GM19193 (cell line): ENCODE results near the gene SIRT2.

ENCODE experiments used
- POLR2A ChIP-seq: IDR thresholded peaks from 4 replicates; pipeline ENCODE4 v1.6.1; 2011; ENCODE audit not compliant: insufficient read depth, insufficient read length; ENCODE audit errors: extremely low read depth

SIRT2 gene

GRCh38 chr19:38837656-38838121 is 61.7 kb downstream of the SIRT2 start:
- TF ChIP-seq POLR2A, result no peak

DNA sequence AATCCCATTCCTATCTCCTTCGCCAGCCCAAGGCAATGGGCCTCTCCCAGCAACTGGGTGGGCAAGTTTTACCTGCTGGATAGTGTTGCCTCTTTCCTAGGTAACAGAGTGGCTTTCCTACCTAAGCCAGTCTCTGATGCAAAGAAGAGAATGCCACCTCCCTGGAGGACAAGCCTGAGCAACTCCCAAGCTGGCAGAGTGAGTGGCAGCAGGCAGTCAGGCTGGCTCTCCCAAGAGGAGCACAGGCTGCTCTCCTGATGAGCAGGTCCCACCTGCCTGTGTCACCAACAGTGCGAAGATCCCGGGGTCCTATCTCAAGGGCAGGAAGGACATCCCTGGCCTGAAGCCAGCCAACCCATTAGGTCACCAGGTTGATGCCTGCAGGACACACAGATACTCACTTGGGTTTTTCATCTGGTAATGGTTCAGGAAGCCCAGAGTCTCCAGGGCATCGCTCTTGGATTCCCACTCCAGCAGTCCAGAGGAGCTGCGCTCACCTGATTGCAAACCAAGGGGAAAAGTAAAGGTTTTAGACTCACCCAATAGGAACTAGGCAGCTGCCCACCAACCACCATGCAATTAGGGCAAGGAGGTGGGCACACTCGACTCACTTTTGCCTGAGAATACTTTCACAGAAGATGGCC is 62.3 kb downstream of the SIRT2 start:
- no peak for TF ChIP-seq POLR2A

DNA sequence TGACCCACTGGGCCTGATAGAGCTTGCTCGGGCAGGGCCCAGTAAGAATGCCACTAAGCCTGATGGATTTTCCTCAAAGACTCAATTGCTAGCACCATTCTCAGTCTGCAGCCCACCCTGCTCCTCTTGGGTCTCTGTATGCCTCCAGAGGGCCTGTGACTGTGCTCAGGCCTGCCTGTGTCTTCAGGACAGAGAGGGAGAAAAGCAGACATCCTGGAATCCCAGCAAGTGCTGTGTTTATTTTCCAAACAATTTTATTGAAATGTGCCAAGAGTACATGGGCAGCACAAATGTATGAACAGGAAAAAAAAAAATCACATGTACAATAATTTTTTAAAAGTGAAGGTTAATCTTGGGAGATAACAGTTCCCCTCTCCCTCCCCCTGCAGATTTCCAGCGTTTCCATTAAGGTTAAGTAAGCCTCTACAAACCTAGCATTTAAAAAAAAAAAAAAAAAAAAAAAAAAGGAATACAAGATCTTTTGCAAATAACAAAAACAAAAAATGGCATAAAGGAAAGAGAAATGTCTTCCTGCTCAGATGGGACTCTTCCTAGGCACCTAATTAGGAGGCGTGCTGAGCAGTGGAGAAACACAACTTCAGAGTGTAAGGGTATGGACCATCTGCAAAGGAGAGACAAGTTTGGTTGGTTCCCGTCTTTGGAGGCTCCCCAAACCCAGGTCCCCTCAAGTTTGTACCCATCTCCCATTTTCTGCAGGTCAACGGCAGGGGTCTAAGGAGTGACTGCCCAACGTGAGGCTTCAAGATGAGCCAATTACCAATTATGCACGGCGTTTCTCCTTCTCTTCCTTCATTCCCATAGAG is 63.0 kb downstream of the SIRT2 start:
- no peak for TF ChIP-seq POLR2A

DNA sequence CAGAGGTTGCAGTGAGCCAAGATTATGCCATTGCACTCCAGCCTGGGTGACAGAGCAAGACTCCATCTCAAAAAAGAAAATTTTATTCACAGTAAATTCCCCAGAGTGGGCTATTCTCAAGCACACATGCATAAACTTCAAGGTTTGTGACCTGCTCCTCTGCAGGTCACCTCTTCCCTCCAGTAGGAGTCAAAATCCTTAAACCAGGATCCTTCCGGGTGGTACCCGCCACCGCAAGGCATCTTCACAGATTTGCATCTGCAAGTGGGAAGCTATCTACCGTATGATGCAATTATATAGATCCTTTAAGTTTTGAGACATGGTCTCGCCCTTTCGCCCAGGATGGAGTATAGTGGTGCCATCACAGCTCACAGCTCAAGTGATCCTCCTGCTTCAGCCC is 64.8 kb downstream of the SIRT2 start:
- TF ChIP-seq POLR2A, result no peak

DNA sequence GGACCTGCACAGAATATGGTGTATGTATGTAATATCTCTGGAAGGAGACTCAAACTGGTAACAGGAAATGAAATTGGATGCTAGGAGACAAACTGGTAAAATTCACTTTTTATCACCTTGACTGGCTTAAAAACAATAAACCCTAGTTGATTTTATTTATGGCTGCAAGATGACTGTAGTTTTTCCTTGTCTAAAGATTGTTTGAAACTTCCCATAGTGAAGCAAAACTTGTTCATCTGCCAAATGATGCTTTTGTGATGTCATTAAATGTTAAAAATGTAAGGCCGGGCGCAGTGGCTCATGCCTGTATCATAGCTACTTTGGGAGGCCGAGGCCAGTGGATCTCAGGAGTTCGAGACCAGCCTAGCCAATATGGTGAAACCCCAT is 65.3 kb downstream of the SIRT2 start:
- no peak for TF ChIP-seq POLR2A

DNA sequence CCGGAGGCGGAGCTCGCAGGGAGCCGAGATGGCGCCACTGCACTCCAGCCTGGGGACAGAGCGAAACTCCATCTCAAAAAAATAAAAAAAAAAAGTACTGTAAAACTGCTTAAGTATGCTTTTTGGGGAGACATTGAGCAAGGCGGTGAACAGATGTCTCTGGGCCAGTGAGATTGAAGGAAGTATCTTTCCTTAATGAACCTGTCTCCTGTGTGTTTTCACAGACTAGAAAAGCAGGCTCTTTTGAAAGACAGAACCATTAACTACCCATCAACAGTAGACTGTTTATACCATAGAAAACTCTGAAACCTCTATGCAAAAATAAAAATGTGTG is 66.4 kb downstream of the SIRT2 start:
- TF ChIP-seq POLR2A, result no peak

- TF ChIP-seq POLR2A, result no peak
Measured at GRCh38 chr19:38831142-38831605, 68.2 kb downstream of the SIRT2 start.

- no peak for TF ChIP-seq POLR2A
Measured at GRCh38 chr19:38830039-38830733, 69.2 kb downstream of the SIRT2 start.
